Measurements from ENCODE around the gene ANO2.

The ANO2 gene

DNA sequence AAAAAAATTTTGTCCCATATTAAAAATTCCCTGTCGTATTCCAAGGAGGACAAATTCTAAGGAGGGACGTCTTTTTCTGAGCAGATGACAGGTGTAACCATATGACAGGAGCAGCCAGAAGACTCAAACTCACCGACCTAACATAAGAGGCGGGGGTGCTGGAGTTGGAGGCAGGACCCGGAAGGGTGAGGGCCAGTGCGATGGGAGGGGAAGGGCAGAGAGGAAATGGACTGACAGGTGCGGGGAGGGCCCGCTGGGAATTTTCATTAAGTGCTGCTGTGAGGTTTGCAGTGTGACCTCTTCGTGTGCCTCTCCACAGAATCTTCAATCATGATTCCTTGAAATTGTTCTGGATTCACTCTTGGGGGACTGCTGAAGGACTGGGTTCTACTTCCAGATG lies 323.7 kb downstream of the ANO2 start:
- DNase-seq (ENCODE audit: low spot score): no peak

DNA sequence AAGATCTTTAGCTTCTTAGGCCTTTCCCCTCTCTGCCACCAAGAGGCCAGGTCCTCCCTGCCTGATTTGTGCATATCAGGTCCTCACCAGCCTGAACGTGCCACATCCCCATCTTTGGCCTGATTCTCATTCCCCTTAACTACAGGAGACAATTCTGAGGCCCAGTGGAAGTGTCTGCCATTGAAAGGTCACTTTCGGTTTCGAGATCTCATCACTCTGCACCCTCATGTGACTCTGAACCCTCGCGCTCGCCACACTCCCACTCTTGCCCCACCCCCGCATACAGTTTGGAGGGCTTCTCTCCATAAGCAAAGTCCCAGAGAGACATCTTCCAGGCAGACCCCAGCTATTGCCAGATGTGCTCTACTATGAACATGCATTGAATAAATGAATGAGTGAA lies 324.2 kb downstream of the ANO2 start:
- DNase-seq (ENCODE audit: low spot score): no peak

DNA sequence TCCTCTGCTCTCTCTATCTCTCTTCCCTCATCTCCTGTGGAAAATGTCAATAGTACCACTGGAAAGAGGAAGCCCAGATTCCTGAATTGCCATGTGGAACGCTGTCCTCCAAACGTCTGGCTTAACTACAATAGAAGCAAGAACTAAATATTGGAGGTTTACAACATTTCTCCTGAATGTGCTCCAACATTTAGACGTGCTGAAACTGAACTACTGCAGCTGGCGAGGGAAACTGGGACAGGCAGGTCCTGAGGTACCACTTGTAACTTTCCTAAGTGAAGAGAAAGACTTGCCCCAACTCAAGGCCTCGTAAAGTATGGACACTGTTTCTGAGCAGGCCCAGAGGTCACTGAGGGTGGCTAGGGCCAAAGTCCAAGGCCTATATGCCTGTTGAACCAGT lies 325.4 kb downstream of the ANO2 start:
- DNase-seq (ENCODE audit: low spot score): no peak

DNA sequence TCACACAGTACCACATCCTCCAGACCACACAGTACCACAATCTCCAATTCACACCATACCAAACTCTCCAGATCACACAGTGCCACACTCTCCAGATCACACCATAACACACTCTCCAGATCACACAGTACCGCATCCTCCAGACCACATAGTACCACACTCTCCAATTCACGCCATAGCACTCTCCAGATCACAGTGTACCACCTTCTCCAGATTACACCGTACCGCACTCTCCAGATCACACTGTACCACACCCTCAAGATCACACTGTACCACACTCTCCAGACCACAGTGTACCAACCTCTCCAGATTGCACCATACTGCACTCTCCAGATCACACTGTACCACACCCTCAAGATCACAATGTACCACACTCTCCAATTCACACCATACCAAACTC lies 328.2 kb downstream of the ANO2 start:
- DNase-seq (ENCODE audit: low spot score): no peak

DNA sequence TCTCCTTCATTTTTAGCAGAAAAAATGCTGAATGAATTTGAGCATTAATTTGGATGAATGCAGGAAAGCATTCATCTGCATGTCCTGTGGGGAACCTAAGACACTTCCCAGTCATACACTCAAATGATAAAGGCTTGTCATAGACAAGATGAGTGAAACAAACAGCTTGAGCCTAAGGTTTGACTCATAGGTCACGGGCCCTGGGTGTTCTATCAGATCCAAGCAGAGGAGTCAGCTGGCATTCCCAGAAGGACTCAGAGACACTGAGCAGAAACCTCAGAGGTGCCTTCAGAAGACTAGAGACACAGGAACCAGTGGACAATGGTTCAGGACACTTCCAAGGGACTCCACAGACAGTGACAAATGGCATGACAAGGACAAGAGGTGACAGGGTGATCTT lies 329.3 kb downstream of the ANO2 start:
- DNase-seq (ENCODE audit: low spot score): no peak

DNA sequence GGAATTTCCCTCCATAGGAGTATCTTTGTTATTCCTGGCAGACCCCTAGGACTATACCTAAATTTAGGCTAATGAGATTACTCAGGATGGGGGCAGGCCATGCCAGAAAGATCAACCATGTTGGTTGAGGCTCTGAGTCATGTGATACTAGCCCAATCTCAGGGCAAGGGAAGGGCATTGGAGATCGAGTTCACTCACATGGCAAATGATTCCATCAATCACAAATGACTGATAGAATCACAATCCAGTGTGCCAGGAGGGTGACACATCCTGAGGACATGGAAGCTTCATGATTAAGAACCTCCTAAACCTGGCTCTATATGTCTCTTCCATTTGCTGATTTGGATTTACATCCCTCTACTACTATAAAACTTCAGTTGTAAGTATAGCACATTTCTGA lies 330.8 kb downstream of the ANO2 start:
- no peak for DNase-seq (ENCODE audit: low spot score)

DNA sequence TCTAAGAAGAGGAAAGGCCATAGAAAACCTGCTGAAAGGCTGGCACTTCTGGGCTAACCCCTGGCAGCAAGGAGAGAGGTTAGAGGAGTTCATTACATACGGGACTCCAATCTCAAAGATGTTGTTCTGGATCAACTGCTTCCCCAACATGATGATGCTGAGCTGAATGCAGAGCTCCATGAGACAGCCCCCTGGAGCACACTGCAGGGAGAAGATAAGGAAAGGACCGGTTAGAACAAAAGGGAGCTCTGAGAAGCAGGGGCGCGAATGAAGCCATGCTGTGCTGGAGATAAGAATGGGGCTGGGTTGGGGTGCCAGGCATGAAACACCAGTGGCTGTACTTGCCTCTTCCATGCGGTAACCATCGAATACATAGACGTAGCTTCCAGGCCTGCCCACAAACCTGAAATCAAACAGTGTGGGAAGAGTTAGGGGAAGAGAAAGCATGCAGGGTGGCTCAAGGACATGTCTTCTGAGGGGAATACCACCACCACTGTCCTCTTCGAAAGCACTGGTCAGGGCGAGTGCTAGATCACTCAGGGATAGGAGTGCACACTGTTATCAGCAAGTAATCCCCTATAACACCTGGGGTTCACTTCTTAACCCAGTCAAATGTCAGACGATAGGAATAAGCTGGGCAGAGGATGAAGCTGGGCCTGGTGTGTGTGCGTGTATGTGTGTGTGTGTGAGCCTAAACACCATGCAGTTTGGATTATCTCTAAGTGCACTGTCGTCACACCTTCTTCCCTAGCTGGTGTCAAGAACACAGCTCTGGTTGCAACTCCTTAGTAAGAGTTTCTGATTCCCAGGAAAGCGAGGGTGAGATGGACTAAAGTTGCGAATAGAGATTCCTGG lies 332.3 kb downstream of the ANO2 start:
- peak; percentile 16 for DNase-seq (ENCODE audit: low spot score)

DNA sequence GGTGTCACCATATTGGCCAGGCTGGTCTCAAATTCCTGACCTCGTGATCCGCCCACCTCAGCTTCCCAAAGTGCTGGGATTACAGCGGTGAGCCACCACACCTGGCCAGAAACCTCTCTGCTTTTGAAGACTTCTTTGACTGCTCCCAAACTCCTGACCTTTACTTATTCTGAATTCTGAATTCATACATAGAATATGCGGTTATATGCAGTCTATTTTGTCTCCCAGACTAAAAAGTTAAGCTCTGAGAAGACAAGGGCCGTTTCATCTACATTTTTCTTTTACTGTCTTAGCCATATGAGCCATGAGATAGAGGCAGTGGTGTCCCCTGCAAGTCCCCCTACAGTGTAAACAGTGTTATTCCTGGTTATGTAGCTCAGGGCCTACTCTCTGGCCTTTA lies 333.9 kb downstream of the ANO2 start:
- no peak for DNase-seq (ENCODE audit: low spot score)

DNA sequence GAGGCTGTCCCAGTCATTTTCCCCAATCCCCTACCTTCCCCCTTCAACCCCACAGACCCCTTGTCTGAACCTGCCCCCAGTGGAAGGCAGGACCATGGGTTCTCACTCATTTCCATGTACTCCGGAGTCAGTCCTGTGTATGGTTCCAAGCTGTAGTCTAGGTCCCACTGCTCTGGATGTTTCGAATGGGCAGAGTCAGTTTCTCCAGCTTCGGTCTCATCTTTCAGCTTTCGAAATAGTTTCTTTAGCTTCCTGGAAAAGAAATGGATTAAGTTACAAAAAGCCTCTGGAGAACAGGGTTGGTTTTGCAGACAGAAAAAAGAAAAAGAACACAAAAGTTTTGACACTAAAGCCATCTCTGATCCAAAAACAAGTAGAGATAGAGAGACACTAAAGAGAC lies 345.7 kb downstream of the ANO2 start:
- DNase-seq (ENCODE audit: low spot score): no peak

DNA sequence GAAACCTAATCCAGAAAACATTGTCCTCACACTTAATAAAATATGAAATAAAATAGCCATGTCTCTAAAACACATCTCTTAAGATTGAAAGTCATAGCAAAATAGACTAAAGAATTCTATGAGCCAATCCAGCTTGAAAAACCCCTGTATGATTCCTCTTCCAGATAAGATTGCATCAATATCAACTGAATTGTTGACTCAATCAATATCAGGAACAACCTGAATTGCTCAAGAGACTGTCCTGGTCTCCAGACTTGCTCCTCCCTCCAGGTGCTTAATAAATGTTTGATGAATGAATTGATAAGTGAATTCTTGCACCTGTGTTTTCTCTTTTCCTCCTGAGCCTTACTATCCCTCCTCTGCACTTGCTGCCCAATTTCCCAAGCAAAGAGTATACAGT lies 351.1 kb downstream of the ANO2 start:
- no peak for DNase-seq (ENCODE audit: low spot score)

DNA sequence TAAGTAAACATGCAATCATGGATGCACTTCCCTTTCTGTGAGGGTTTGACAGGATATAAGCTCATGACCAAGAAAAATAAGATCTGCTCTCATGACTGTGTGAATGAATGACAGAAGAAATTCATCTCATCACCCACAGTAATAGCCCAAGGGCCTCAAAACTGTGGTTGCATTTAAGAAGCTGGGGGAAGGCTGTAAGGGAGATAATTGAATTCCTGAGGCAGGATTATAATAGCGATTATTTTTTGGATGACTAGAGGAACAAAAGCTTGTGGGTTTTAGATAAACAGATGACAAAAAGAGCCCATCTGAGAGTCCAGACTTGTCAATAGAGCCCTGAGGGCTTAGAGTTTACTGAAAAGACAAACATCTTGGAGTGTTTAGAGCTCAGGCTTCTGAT lies 352.0 kb downstream of the ANO2 start:
- DNase-seq (ENCODE audit: low spot score): no peak

DNA sequence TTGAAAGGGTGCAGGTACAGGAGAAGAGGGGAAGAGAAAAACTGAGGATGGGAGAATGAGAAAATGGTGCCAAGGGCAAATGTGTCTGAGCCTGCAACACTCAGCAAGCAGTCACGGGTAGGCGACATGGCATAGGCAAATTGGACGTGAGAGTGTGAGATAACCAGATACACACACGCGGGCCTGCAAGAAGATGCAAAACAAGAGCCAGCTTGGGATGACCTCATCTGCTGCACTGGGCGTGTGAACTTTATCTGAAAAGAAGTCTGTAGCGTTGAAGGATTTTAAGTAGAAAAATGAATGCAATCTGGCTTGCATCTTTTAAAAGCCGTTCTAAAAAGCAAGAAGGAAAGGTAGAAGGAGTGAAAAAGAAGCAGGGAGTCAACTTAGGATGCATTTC lies 352.7 kb downstream of the ANO2 start:
- DNase-seq (ENCODE audit: low spot score): no peak

DNA sequence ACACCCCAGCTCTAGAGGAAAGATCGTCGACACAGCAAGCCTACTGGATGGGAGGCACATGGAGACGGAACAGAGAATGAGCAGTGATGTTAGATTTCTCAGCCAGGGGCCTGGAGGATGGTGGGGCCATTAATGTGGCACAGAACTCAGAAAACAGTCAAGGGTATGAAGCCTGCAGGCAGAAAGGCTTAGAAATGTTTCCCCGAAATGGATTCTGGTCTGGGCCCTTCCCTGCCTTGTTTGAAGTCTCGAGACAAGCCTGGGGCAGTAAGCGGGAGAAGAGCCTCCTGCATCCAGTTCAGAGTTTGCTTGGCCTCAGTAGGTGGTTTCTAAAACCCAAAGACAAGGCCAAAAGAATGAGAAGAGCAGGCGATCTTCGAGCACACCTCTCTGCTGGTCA lies 354.7 kb downstream of the ANO2 start:
- DNase-seq (ENCODE audit: low spot score): no peak

DNA sequence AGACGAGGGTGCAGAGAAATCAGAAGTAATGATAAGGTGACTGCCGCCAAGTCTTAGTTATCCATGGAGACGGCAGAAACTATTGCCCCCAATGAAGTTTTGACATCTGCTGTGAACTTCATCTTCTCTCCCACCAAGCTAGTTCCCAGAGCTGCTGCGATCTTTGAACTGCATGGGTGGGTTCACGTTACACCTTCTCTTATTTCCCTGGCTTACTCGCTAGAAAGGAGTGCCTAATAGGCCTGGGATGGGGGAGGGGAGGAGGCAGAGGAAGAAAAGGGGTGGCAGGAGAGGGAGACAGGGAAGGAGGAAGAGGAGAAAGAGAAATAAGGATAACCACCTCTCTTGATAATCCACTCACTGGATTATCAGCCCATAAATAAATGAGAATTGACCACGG lies 356.0 kb downstream of the ANO2 start:
- no peak for DNase-seq (ENCODE audit: low spot score)

DNA sequence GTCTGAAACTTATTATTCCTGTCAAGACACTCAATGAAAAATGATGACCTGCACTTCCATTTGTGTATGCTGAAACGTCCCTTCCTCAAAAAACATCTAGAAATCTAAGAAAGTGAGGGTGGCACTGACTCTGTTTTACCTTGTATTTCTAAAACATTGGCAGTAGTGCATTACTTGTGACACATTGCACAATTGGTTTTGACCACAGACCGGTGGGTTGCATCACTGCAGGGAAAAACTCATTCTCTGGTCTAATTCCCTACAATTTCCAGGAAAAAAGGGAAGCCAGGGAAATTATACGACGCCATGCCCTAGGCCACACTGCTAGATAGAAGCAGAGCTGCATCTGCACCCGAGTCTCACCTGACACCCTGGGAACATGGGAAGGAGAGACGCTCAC lies 356.5 kb downstream of the ANO2 start:
- DNase-seq (ENCODE audit: low spot score): no peak

DNA sequence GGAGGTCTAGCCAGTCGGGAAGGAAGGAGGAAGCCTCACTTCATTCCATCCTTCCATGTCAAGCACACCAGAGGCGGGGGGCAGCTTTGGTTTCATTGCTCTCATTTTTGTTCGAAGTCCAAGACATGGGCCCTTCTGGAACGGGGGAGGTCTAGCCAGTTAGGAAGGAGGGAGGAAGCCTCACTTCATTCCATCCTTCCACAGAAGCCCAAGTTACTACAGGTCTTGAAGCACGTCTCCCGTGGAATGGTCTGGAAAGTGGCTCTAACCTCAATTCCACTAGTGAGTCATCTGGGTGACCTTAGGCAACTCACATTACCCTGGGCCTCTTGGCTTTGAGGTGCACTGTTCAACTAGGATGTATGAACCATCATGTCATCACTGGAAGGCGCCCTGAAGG lies 356.9 kb downstream of the ANO2 start:
- no peak for DNase-seq (ENCODE audit: low spot score)

DNA sequence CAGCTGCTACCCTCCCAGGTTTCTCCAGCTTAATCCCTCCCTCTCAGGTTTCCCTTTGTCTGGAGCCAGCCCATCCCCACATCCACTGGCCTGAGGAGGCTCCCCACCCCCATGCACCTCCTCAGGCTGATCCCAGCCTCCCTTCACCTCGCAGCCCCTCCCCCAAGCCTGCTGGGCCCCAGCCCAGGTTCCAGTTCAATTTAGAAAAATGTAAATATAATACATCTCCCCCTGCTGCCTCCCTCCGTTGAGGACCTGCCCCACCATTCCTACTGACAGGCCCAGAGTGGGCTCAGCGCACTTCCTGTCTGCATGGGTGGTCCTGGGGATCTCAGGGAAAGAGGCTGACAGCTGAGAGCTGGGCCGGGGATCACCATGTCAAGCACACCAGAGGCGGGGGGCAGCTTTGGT lies 357.3 kb downstream of the ANO2 start:
- no peak for DNase-seq (ENCODE audit: low spot score)

DNA sequence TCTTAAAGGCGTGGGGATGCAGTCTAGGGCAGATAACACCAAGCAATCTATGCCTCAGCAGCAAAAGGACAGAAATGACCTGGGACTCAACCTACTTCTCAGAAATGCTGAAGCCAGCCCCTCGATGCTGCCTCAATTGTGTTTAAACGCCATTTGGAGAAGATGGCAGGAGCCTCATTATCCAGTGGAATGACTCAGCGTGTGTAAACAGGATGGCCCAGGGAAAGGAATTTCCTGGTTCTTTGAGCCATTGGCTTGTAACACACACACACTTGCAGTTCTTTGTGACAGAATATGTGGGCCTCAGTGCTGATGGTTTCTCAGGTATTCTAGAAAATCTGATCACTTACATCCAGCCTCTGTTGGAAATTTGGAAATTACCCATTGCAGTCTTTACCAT lies 358.9 kb downstream of the ANO2 start:
- DNase-seq (ENCODE audit: low spot score): no peak

DNA sequence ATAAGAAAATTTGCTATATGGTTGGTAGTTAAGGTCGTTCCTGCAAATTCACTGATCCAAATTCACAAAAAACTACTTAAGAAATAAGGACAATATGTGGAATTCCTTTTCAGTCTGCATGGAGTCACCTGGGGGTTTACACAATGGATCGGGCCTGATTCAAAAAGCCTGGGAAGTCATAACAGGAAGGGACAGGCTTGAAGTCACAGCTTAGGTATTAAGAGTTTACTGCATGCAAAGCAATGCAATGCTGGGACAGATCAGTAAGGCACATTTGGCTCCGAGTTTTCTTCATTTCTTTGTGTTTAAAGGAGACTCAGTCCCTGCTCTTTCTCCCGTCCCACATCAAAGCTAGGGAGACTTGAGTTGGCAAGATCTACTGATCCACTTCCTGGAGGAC lies 359.9 kb downstream of the ANO2 start:
- DNase-seq (ENCODE audit: low spot score): no peak

DNA sequence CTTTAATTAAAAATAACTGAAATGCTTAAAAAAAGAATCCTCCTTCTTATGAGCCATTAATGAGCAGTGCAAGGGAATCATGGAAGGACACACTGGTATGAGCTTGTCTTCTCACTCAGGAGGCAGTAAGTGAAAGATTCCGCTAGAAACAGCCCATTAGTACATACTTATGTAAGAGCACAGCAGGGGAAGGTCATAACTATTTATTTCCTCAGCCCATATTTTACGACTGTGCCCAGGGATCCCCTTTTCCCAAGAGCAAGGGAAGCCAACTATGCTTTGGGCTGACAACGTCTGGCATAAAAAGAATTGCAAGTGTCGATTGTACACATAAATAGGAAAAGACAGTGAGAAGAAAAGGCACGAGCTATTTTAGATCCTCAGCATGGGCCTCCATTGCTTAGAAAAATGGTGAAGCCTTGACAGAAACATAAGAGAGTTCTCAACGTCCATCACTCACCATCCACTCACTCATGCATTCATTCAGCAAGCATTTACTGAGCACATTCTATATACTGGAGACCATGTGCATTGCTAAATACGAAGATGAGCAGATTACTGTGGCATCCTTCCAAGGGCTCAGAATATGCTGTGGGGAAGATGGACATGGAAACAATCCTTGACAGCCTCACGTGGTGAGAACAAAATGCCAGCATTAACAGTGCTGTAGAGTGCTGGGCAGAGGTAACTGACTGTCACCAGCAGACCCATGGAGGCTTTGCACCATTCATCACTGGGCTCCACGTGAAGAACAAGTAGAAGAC lies 360.5 kb downstream of the ANO2 start:
- no peak for DNase-seq (ENCODE audit: low spot score)

DNA sequence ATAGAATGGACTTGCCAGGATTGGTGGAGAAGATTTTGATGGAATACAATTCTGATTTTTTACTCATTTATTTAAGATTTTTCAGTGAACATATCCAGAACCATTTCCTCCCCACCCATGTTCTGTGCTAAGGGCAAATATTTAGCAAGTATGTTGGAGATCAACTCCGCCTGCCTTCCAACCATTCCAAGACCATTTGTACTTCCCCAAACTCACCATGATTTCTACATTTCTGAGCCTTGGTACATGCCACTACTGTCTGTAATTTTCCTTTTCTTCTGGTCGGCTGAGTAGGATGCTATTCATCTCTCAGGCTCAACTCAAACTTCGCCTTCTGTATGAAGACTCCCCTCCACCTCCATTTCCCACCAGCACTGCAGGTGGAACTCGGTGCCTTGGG lies 362.5 kb downstream of the ANO2 start:
- no peak for DNase-seq (ENCODE audit: low spot score)

DNA sequence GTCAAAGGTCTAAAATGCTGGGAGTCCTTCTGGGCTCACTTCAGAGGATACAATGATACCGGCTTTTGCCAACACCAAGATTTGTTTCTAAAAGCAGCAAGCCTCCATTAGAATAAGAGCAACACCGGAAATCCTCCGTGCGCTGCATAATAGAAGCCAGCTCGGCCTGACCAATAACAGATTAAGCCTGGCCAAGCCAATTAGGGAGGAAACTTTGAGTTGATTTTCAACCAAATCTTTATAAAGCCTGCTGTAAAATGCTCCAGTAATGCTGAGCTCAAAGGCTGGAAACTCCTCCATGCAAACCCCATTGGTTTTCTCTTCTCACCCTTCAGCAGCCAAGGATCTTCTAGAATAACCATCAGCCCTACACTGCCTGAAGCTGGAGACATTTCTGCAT lies 363.0 kb downstream of the ANO2 start:
- no peak for DNase-seq (ENCODE audit: low spot score)

DNA sequence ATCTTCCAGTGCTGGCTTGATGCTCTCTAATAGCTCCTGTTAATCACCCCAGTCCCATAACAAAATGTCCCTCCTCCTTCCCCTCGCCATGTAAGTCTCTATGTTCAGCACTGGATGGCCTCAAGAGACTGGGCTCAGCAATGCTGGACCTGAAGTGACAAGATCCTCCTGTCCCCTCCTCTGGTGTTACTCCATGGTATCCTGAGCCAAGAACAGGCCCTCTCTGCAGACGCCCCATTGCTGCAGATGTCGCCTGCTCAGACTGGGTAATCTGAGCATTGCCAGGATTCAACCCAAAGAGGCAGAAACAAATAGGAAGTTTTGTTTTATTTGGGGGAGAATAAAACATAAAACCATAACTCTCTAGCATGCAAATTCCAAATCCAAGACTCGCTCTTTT lies 363.4 kb downstream of the ANO2 start:
- no peak for DNase-seq (ENCODE audit: low spot score)

DNA sequence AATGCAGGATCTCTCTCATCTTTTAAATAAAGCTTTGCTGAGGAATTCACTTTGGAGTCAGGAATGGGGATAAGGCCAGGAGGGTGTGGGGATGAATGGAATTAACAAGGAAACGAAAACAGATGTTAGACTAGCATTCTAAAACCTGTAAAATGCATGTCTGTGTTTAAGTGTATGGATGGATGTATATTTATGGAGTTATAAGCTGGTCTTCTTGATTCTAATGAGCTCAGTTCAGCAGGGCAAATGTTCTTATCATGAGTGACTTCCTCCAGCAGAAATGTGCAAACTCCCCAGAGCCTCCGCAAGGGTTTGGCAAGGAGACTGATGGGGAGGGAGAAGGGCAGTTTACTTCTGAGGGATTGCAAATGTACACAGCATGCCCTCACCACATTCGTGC lies 364.0 kb downstream of the ANO2 start:
- DNase-seq (ENCODE audit: low spot score): no peak

All from hematopoietic multipotent progenitor cell treated with erythropoietin and hydrocortisone succinate and interleukin-3 and kit ligand, for 17 days (in vitro differentiated cells).